Activated CD8-positive, alpha-beta memory T cell treated with anti-CD3 and anti-CD28 coated beads, Interleukin-2, amount 50 U/mL, for 24 hours (primary cell): Measurements from ENCODE around the gene CIRBP.

Experiments
- DNase-seq: peaks from one replicate; pipeline ENCODE4 v3.0.0-alpha.2; 2020; ENCODE audit errors: extremely low read depth

The CIRBP gene

GRCh38 chr19:1255186-1256161 lies 13.7 kb upstream of the CIRBP start:
- no peak for DNase-seq

GRCh38 chr19:1256646-1257474 lies 12.3 kb upstream of the CIRBP start:
- DNase-seq = no peak

- DNase-seq = no peak
These were observed 11.5 kb upstream of the CIRBP start for GRCh38 chr19:1257475-1258162.

GRCh38 chr19:1258163-1258492 lies 11.0 kb upstream of the CIRBP start:
- DNase-seq = no peak

GRCh38 chr19:1258707-1259205 lies 10.4 kb upstream of the CIRBP start:
- DNase-seq = no peak

GRCh38 chr19:1259206-1259875 lies 9.8 kb upstream of the CIRBP start:
- no peak for DNase-seq

- DNase-seq = no peak
These were observed 9.0 kb upstream of the CIRBP start for GRCh38 chr19:1259876-1260748.

- DNase-seq = peak; percentile 85
These were observed 8.2 kb upstream of the CIRBP start for GRCh38 chr19:1260749-1261537.

- no peak for DNase-seq
These were observed 7.7 kb upstream of the CIRBP start for GRCh38 chr19:1261538-1261797.

GRCh38 chr19:1261798-1262622 lies 7.1 kb upstream of the CIRBP start:
- DNase-seq = no peak

- no peak for DNase-seq
These were observed 6.5 kb upstream of the CIRBP start for GRCh38 chr19:1262623-1263123.

GRCh38 chr19:1263188-1263587 lies 5.9 kb upstream of the CIRBP start:
- DNase-seq = no peak

GRCh38 chr19:1264801-1265614 lies 4.1 kb upstream of the CIRBP start:
- no peak for DNase-seq

GRCh38 chr19:1265615-1266128 lies 3.5 kb upstream of the CIRBP start:
- no peak for DNase-seq

GRCh38 chr19:1266129-1266915 lies 2.8 kb upstream of the CIRBP start:
- no peak for DNase-seq

GRCh38 chr19:1266916-1267476 lies 2.1 kb upstream of the CIRBP start:
- DNase-seq = no peak
